H54 (cell line): ENCODE measurements around the gene MYD88.

ENCODE experiments used
- DNase-seq: peaks from one replicate; pipeline ENCODE4 v3.0.0; 2011; ENCODE audit warnings: low spot score, mixed read lengths; ENCODE audit not compliant: insufficient read length
- FAIRE-seq: peaks from 3 replicates; lab custom pipeline; 2011; peaks lifted over from hg19 to GRCh38; lab: Jason Lieb, UNC
- POLR2A ChIP-seq: IDR thresholded peaks from 2 replicates; pipeline ENCODE4 v1.6.1; 2011; ENCODE audit warnings: low read depth, mild to moderate bottlenecking, low read length

MYD88 gene

GRCh38 chr3:38116471-38117162 lies 21.8 kb upstream of the MYD88 start:
- no peak for TF ChIP-seq POLR2A
- no peak for DNase-seq
- no peak for FAIRE-seq

- DNase-seq (peak; percentile 55), FAIRE-seq (no peak)
- no peak for TF ChIP-seq POLR2A
Observed at GRCh38 chr3:38117163-38117716, 21.2 kb upstream of the MYD88 start.

- no peak for TF ChIP-seq POLR2A
- FAIRE-seq = no peak
Observed at GRCh38 chr3:38117748-38118420, 20.6 kb upstream of the MYD88 start.

GRCh38 chr3:38118421-38119247 lies 19.8 kb upstream of the MYD88 start:
- FAIRE-seq = no peak

More at GRCh38 chr3:38117748-38118420, 20.6 kb upstream of the MYD88 start:
- peak; percentile 53 for DNase-seq

GRCh38 chr3:38119248-38119544 lies 19.3 kb upstream of the MYD88 start:
- no peak for FAIRE-seq
- DNase-seq = no peak
- no peak for TF ChIP-seq POLR2A

More at GRCh38 chr3:38118421-38119247, 19.8 kb upstream of the MYD88 start:
- no peak for DNase-seq
- TF ChIP-seq POLR2A = no peak

- no peak for TF ChIP-seq POLR2A
- FAIRE-seq = no peak
Observed at GRCh38 chr3:38119821-38120692, 18.4 kb upstream of the MYD88 start.

GRCh38 chr3:38120693-38121450 lies 17.6 kb upstream of the MYD88 start:
- FAIRE-seq = no peak
- no peak for TF ChIP-seq POLR2A
- no peak for DNase-seq

More at GRCh38 chr3:38119821-38120692, 18.4 kb upstream of the MYD88 start:
- no peak for DNase-seq

- no peak for DNase-seq
- no peak for FAIRE-seq
- TF ChIP-seq POLR2A = no peak
Observed at GRCh38 chr3:38121451-38121831, 17.0 kb upstream of the MYD88 start.

GRCh38 chr3:38121832-38122461 lies 16.5 kb upstream of the MYD88 start:
- DNase-seq (no peak), FAIRE-seq (no peak)
- TF ChIP-seq POLR2A = no peak

GRCh38 chr3:38122712-38123290 lies 15.7 kb upstream of the MYD88 start:
- DNase-seq (no peak), FAIRE-seq (no peak)
- TF ChIP-seq POLR2A = no peak

GRCh38 chr3:38124324-38125122 lies 13.9 kb upstream of the MYD88 start:
- FAIRE-seq = no peak
- DNase-seq = no peak
- no peak for TF ChIP-seq POLR2A
